GM21786 (cell line): Measurements from ENCODE around the gene EIF5.

Experiments
- ATAC-seq: cut with Tn5 transposase; IDR thresholded peaks from one replicate; pipeline ENCODE4 v1.9.1; 2021; ENCODE audit not compliant: unreplicated experiment

The EIF5 gene

GRCh38 chr14:103392106-103392505 lies 58.1 kb downstream of the EIF5 start:
- ATAC-seq = no peak

- ATAC-seq = no peak
Observed at GRCh38 chr14:103392572-103392971, 58.5 kb downstream of the EIF5 start.

GRCh38 chr14:103393070-103393469 lies 59.0 kb downstream of the EIF5 start:
- ATAC-seq = no peak

GRCh38 chr14:103393676-103394626 lies 59.9 kb downstream of the EIF5 start:
- no peak for ATAC-seq
